ENCODE data around the gene PANX1.

PANX1 gene

DNA sequence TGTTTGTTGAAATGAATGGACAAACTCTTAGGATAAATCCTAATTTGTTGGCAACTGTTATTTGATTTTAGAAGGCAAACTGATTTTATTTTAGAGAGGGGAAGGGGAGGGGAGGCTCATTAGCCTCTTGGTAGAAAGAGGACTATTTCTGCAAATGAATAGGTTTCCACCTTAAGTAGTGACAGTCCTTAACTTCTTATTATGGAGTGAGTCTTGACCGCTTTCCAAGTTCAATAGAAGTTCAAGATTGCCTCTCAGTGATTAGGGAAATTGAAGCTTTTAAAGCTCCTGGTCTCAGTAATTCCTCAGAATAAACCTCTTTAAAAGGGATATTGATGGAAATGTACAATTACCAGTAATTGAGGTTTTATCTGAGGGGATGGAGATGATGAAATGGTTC is 55.7 kb downstream of the PANX1 start:
- no peak for DNase-seq (ENCODE audit: low read depth in 1 of 2, low spot score in 1 of 2)

- DNase-seq (ENCODE audit: low read depth in 1 of 2, low spot score in 1 of 2), result no peak
Measured at GRCh38 chr11:94184846-94185245, 56.2 kb downstream of the PANX1 start.

DNA sequence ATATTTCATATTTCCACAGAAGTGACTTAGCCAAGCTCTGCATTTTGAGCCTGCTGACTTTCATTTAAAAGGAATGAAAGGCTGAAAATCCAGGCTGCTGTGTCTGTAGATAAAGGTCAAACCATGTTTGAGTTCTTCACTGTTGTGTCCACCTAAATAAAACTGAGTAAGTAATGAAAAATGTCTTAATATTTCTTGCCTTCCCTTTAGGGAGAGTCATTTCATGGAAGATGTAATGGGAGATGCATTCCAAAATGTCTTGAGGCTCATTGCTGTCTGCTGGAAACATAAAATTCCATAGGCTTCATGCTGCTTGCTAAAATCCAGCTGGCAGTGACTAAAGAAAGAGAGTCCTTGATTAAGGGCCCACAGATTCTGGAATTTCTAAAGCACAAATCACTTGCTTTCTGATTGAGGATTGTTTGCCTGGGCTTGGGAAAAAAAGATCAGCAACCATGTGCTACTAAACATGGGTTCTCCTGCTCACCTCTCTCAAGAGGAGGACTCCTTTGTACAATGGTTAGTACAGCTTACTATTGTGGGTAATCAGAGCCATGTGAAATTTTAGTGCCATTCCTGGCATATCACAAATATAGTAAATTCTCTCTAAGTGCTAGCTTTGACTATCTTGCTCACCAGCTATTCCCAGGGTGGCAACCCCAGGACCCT is 56.9 kb downstream of the PANX1 start:
- DNase-seq (ENCODE audit: low read depth in 1 of 2, low spot score in 1 of 2), result no peak

- DNase-seq (ENCODE audit: low read depth in 1 of 2, low spot score in 1 of 2), result no peak
Measured at GRCh38 chr11:94186342-94187203, 57.9 kb downstream of the PANX1 start.

GRCh38 chr11:94193288-94193687 is 64.6 kb downstream of the PANX1 start:
- DNase-seq (ENCODE audit: low read depth in 1 of 2, low spot score in 1 of 2), result no peak

DNA sequence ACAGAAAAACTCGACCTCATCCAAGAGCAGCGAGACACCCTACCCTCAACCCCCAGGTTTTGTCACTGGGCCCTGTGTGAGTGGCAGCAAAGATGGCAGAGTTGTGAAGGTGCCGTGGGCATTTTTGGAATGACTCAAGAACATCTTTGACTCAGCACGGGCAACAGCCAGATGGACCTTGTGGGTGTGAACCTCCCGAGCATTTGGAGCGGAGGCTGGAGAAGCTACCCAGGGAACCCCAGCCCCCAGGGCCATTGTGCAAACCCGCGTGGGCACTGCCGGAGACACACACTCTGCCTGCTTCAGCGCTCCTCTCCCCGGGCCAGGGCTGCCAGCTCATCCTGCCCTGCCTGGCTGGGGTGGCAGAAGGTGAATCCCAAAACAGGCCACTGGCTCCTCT is 66.1 kb downstream of the PANX1 start:
- no peak for DNase-seq (ENCODE audit: low read depth in 1 of 2, low spot score in 1 of 2)

GRCh38 chr11:94196363-94196762 is 67.7 kb downstream of the PANX1 start:
- DNase-seq (ENCODE audit: low read depth in 1 of 2, low spot score in 1 of 2), result no peak

- no peak for DNase-seq (ENCODE audit: low read depth in 1 of 2, low spot score in 1 of 2)
Measured at GRCh38 chr11:94198718-94199117, 70.1 kb downstream of the PANX1 start.

GRCh38 chr11:94199136-94200130 is 70.8 kb downstream of the PANX1 start:
- no peak for DNase-seq (ENCODE audit: low read depth in 1 of 2, low spot score in 1 of 2)

DNA sequence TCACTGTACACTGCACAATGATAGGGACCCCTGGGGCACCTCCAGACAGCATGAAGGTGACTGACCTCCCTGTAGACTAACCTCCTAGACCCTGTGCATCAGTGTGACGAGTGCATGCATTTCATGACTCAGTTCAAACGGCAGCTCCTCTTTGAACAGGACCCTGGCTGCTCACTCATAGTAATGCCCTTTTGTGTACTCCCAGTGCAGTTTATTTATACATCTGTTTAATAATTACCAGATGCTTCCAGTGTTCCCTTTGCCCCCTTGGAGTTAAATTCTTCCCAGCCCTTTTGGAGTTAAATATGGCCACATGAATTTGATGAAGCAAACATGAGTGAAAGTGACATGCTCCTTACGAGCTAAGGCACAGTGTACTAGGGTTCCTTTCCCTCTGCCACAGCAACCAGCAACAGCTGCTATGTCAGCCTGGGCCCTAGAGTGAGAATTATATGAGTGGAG is 72.4 kb downstream of the PANX1 start:
- no peak for DNase-seq (ENCODE audit: low read depth in 1 of 2, low spot score in 1 of 2)

DNA sequence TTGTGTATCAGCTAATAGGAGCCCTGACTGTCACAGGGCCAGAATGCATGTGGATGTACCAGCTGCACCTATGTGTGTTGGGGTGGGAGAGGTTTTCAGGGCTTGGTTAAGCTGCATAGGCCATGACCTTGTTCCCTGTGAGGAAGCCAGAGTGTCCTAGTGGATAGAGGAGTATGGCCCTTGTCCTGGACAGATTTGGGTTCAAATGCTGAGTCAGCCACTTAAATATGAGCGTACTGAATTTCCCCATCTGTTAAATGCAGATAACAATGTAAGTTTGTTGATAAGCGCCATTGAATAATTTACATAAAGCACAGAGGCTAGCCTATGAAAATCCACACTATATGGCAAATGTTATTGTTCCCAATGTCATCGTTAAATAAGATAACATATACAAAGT is 74.4 kb downstream of the PANX1 start:
- DNase-seq (ENCODE audit: low read depth in 1 of 2, low spot score in 1 of 2), result no peak

DNA sequence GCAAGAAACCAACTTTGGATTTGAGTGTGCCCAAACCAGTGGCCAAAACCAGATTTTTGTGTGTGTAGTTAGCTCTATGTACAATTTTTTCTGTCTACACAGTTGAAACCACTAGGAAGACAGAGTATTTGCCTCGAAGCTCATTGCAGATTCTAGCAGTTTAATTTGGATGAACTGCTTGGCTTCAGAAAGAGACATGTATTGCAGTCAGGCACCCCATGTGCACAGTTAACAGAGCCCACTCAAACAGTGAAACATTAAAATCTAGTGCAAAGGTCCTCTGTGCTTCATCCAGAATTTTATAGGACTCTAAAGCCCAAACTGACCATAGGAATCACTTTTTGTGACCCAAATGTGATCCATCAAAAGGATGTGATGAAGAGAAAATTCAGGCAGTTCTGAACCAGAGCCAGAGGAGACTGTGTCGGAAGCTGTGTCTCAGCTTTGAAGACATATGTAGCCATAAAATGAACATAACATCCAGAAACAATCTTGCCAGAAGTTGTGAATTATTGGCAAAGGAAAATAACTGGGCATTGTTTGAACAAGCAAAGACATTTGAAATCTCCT is 82.7 kb downstream of the PANX1 start:
- DNase-seq (ENCODE audit: low read depth in 1 of 2, low spot score in 1 of 2), result no peak

- no peak for DNase-seq (ENCODE audit: low read depth in 1 of 2, low spot score in 1 of 2)
Measured at GRCh38 chr11:94212898-94213297, 84.3 kb downstream of the PANX1 start.

DNA sequence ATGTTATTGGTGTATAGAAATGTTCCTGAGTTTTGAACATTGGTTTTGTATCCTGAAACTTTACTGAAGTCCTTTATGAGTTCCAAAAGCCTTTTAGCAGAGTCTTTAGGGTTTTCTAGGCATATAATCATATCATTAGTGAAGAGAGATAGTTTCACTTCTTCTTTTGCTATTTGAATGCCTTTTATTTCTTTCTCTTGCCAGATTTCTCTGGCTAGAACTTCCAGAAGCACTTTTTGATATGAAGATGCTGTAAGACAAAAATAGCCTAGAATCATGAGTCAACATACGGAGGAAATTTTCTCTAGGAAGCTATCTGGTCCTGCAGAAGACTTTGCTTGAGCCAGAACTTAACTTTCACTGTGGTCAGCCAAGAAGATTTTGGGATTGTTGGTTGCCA is 89.1 kb downstream of the PANX1 start:
- DNase-seq (ENCODE audit: low read depth in 1 of 2, low spot score in 1 of 2), result no peak

GRCh38 chr11:94218372-94218771 is 89.7 kb downstream of the PANX1 start:
- DNase-seq (ENCODE audit: low read depth in 1 of 2, low spot score in 1 of 2), result no peak

DNA sequence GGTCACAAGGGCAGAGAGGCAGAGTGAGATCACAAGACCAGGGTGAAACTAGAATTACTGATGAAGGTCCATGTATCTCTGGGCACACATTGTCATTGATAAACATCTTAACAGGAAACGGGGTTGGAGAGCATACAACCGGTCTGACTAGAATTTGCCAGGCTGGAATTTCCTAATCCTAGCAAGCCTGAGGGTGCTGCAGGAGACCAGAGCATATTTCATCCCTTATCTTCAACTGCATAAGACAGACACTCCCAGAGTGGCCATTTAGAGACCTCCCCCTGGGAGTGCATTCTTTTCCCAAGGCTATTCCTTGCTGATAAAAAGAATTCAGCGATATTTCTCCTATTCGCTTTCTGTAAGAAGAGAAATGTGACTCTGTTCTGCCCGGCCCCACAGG is 91.1 kb downstream of the PANX1 start:
- DNase-seq (ENCODE audit: low read depth in 1 of 2, low spot score in 1 of 2), result no peak

DNA sequence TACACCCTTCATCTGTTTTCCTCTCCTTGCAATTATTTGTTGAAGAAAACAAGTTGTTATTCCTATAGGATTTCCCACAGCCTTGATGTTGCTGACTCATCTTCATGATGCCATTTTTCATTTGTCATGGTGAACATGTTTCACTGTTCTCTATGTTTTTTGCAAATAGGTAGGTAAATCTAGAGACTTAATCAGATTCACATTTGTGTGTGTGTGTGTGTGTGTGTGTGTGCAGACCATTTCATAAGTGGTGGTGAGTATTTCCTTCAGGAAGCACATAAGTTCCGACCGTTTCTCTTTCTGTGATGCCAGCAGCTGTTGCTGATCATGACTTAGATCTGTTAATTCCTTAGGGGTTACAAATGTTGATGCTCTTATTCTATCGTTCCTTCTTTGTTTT is 95.4 kb downstream of the PANX1 start:
- no peak for DNase-seq (ENCODE audit: low read depth in 1 of 2, low spot score in 1 of 2)
